Left forelimb (tissue), 1 donor: ENCODE data around the gene MYL5.
A peak's percentile ranks its signal among the peaks of the same experiment; 100 is the strongest.
"Not testable (repeated sequence)": the region's sequence is repeated elsewhere in the genome, so short reads cannot be mapped to it uniquely, and the experiment has no call there.

ENCODE experiments used
- DNase-seq: peaks from one replicate; pipeline ENCODE4 v3.0.0-alpha.2; 2018; ENCODE audit warnings: low spot score

MYL5 gene

DNA sequence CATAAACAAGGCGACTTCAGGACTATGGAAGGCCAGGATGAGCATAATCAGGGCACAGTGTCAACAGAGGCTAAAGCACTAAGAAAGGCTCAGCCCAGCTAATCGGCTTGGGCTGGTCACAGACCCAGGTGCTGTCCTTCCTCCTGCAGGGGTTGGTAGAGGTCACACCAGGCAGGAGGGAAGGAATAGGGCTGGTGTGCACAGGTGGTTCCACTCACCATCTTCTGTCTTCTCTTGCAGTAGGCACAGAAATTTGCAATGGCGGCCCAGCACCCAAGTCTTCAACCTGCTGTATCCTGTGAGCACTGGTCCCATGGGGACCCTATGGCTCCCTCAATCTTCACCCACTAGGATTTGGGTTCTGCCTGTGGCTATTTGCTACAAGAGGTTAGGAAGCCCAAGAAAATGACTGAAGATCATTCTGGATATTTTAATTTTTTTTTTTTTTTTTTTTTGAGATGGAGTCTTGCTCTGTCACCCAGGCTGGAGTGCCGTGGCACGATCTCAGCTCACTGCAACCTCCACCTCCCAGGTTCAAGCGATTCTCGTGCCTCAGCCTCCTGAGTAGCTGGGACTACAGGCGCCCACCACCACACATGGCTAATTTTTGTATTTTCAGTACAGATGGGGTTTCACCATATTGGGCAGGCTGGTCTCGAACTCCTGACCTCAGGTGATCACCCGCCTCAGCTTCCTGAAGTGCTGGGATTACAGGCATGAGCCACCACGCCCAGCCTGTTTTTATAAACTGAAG is 4.4 kb upstream of the MYL5 start:
- not testable (repeated sequence) for DNase-seq

GRCh38 chr4:671769-672168 is 2.6 kb upstream of the MYL5 start:
- DNase-seq, result peak; percentile 53

DNA sequence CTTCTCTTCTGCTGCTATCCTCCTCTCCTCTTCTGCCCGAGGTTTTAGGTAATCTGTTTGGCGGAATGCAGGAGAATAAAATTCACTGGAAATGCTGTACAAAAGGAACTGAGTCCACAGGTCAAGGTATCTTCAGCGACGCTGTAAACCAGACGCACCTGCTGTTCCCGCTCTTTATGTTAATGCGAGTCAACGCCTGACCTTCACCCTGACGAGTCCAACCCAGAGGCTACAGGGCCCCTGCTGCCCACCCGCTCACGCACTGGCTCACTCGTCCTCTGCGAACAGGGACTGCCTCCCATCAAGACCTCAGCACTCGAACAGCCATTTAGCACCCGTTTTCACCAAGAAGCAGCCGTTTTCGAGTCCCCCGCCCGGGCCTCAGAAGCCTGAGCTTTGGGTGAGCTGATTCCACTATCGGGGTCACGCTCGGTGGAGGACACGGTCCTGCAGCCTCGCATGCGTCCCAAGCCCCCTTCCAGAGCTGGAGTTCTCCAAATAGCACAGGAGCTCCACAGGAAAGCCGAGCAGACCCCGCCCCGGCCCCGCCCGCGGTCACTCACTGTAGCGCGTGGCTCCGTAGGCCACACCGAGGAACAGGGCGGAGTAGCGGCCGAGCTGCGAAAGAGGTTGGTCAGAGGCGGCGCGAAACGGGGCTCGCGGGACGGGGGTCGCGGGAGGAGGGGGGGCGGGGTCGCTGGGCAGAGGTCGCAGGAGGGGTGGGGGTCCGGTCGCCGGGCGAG is 822 bp upstream of the MYL5 start:
- DNase-seq, result no peak

GRCh38 chr4:675036-675882 is 917 bp downstream of the MYL5 start:
- no peak for DNase-seq

GRCh38 chr4:675980-676870 is 1.9 kb downstream of the MYL5 start:
- DNase-seq, result peak; percentile 60

DNA sequence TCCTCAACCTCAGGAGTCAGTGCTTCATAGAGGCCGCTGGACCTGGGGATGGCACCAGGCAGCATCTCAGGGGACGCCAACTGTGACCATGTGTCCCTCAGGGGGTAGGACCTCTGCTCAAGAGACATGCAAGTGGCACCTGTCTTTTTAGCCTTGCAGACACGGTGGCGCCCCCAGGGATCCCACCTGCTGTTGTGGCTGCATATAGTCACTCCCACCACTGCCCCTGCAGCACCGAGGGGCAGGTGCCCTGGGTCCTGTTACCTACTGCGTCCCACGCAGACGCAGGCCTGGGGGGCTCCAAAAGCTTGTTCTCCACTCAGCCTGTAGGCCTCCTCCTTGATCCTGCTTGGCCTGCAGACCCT is 2.5 kb downstream of the MYL5 start:
- DNase-seq, result no peak

DNA sequence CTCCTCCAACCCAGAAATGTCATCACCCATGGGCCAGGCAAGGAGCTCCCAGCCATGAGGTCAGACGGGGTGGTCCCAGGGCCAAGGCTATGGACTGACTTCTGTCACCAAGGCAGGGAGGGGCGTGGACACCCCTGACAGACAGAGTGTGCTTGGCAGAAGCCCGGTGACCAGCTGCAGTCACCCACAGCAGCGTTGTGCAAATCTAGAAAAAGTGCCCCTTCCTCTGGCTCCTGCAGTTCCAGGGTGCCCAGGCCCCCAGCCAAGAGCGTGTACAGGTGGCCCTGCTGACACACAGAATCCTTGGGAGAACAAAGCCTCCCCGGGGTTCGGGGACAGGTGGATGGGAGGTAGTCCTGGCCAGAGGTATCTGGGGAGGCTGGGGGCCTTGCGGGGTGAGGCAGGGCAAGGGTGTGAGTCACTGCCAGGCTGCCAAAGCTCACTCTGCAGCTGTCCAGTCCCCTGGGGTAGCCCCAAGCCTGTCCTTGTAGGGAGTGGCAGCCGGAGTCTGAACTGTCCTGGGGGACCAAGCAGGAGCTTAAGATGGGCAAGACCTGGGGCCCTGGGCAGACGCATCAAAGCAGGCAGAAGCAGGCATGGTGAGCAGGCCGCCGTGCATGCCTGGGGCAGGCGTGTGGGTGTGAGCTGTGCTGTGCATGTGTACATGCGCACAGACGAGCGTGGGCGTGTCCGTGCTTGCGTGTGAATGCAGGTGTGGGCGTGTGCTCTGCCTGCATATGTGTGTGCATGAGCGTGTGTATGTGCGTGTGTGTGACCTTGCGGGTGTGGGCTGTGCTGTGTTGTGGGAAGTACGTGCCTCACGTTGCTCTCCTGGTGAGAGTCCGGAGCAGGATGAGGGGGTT is 3.3 kb downstream of the MYL5 start:
- no peak for DNase-seq

DNA sequence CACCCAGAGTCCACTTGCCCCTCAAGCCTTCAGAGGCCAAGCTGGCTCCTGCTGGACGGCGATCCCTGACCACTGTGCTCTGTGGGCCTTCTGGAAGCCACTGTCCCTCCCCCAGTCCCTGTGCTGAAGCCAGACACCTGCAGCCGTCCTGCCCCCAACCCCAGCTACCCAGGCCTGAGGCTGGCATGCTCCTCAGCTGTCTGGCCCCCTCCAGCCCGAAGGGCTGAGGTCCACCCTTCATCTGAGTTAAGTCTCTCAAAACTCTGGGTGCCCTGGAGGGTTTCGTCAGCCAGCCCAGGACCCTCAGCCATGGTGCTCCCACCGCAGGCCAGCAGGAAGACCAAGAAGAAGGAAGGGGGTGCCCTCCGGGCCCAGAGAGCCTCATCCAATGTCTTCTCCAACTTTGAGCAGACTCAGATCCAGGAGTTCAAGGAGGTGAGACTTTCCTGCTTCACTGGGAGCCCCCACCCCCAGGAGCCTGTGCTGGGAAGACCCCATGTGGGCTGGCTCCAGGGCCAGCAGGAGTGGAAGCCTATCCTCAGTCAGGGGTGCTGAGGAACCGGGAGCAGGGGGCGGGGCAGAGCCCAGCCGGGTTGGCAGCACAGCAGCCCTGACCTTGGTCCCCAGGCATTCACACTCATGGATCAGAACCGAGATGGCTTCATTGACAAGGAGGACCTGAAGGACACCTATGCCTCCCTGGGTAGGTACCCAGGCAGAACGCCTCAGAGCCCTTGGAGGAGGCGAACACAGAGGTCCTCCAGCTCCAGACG is 4.2 kb downstream of the MYL5 start:
- DNase-seq, result peak; percentile 64

DNA sequence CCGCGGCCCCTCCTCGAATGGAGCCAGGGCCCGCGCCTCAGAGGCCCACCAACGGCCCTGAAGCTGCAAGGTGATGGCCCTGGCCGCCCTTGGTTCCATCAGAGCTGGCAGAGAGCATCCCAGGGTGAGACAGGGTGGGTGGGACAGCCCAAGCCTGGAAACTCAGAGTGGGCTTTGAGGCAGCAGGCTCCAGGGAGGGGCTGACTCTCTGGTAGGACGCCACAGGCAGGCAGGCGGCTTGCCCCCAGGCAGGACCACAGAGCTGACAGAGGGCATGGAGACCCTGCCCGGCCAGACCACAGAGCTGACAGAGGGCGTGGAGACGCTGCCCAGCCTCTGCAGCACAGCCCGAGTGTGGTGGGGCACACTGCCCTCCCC is 4.8 kb downstream of the MYL5 start:
- DNase-seq, result no peak

GRCh38 chr4:679629-680028 is 5.3 kb downstream of the MYL5 start:
- peak; percentile 58 for DNase-seq

GRCh38 chr4:680091-680490 is 5.7 kb downstream of the MYL5 start:
- no peak for DNase-seq

GRCh38 chr4:680551-680927 is 6.2 kb downstream of the MYL5 start:
- DNase-seq, result peak; percentile 61

DNA sequence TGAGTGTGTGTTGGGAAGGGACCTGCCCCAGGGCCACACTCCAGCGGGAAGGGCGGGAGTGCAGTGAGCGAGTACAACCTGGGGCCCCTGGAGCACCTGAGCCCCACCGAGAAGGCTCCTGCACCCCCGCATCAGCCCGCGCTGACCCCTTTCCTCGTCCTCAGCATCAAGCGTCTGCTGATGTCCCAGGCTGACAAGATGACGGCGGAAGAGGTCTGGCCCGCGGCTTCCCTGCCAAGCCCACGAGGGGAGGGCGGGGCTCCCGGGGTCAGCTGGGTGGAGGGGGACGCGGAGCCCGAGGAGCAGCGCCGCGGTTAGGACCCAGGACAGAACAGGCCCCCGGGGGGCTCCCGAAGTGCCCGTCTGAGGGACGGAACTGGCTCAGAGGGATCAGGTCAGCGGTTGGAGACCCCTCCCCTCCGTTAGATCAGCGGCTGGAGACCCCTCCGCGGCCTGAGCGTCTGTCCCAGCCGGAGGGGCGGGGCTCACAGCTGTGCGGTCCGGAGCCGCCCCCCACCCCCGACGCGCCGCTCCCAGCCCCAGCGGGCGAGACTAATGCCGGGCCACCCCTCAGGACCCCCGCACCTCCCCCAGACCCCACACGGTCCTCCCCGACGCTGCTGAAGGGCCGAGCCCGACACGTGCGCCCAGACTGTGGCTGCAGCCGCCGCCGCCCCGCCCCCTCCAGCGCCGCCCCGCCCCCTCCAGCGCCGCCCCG is 6.7 kb downstream of the MYL5 start:
- peak; percentile 84 for DNase-seq

- DNase-seq, result peak; percentile 63
Measured at GRCh38 chr4:681736-682451, 7.6 kb downstream of the MYL5 start.

- peak; percentile 62 for DNase-seq
Measured at GRCh38 chr4:682490-683172, 8.3 kb downstream of the MYL5 start.

GRCh38 chr4:683247-683897 is 9.0 kb downstream of the MYL5 start:
- DNase-seq, result peak; percentile 65

- DNase-seq, result peak; percentile 72
Measured at GRCh38 chr4:683982-684622, 9.8 kb downstream of the MYL5 start.
